Activated gamma-delta T cell treated with anti-CD3 and anti-CD28 coated beads, Interleukin-2, amount 50 U/mL, for 16 hours (primary cell): ENCODE data around the gene UBAC2.

Experiments used
- DNase-seq: peaks from one replicate; pipeline ENCODE4 v3.0.0-alpha.2; 2020; ENCODE audit warnings: low read depth

UBAC2 gene

GRCh38 chr13:99418103-99418842, 217.6 kb downstream of the UBAC2 start:
- DNase-seq: no peak

DNA sequence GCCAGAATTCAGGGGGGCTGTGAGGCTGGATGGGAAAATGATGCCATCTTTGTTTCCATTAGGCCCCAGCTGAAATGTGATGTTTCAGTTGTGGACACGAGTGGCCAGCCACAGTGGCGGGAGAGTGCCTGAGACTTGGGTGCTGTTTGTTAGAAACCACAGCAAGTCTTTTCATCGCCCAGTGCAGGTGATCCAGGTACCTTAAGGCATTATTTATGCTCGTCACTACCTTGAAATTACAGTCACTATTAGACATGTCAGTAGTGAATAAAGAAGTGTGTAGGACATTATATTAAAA, 218.1 kb downstream of the UBAC2 start:
- DNase-seq: no peak

DNA sequence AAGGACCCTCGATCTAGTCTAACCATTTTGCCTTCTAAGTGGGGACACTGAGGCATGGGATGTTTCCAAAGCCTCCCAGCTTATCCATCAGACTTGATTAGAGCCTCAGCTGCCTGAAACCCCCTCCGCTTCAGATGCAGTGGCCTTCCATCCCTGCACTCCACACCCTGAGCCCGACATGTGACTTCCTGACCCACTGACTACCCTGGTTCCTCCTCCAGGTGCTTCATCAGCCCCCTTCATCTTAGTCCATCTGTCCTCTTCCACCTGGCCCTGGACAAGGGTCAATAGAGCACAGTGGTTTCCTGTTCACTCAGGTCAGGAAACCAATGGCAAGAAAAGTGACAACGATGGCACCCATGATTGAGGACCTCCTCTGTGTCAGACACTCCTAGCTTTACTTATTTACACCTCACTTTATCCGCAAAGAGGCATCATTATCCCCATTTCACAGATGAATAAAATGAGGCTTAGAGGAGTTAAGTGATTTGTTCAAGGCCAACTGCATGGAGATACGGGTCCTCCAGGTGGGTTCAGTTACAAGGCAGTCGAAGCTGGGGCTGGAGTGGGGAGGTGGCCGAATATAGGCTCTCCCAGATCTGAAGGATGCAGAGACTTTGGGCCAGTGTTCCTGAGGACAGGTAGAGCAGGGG, 219.1 kb downstream of the UBAC2 start:
- no peak for DNase-seq

- DNase-seq: no peak
Observed at GRCh38 chr13:99421271-99421670, 220.6 kb downstream of the UBAC2 start.

DNA sequence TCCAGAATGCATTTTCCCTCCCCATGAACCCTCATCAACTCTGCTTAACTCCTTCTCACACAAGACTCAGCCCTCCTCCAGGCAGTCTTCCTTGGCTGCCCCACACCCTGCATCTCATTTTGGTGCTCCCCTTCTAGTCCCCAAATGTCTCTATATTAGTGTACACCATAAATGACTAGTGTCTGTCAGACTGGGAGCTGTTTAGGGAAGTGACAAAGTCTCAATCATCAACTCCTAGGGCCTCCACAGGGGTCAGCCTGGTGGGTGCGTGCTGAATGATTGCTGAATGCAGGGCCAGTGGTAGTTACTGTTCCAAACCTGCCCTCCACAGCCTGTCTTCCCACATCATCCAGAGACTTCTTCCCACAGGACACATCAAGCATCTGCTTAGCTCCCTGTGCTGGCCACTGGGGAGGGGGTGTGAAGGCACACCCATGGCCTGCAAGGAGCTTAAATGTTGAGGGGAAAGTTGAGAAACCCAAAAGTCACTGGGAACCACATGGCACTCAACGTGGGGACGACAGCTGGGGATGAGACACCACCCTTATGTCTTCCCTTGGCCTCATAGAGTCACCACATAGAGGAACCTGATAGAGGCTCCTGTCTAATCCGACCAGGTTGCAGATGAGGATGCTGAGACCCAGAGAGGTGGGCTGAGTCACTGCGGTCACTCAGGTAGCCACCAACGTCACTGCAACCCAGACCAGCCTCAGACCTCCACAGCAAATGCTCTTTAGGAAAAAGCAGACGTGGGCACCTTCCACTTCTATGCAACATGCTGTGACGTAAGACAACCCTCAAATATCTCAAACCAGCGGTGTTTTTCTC, 221.3 kb downstream of the UBAC2 start:
- DNase-seq: no peak

DNA sequence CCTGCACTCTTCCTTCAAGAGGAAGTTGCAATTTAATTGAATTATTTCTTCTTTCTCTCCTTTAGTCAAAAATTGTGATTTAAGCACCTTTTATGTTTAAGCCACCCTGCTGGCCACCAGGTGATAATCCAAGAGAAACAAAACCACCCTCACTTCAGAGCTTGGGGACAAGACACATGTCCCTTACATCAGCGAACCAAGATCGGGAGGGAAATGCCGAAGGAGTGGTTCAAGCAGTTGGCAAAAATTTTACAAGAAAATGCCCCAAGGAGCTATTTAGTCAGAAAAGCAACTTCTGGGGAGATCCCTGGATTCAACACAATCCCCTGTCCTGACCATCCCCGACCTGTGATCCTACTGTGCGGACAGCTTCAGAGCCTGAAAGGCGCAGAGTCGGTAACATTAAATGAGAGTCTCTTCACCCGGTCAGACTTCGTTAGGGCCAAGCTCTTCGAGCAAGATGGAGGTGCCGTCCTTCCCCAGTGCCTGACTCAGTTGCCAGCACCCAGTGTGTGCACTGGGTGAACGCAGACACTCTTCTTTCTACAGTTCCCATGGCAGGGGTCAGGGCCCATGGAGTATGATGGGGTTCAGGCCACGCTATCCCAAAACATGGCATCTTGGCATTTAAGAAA, 222.0 kb downstream of the UBAC2 start:
- no peak for DNase-seq

DNA sequence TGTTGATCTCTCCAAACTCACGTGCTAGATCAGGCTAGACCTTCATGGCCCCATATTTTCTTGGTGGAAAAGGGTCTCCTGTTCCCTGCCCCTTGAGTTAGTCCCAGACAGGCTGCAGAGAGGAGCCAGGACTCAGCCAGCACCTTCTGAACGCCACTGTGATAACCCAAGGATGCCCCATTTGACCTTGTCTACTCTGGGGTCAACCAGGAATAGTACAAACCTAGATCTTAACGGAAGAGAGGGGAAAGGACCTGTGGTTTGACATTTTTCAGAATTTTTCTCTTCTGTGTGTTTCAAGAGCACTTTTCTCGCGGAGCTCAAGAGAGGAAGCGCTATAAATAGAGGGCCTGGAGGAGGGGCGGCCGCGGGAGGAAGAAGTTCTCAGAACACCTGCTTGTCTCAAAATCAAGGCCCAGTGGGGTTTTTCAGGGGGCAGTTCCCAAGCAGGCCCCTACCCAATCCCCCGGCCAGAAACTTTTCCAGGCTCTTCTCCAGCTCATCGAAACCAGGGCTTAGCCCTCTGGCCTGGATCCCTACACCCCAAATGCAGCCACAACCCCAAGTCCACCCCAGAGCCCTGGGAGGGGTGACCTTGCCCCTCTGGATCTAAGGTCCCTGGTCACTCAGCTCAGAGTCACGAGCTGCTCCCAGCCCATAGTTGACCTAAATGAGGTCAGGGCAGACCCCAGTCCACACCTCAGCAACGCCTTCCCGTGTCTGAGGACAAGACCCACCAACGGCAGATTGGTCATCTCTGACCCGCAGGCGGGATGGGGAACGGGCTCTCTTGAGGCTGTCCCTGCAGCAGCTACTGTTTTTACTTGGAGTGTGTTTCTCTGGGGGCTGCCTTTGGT, 225.1 kb downstream of the UBAC2 start:
- no peak for DNase-seq

DNA sequence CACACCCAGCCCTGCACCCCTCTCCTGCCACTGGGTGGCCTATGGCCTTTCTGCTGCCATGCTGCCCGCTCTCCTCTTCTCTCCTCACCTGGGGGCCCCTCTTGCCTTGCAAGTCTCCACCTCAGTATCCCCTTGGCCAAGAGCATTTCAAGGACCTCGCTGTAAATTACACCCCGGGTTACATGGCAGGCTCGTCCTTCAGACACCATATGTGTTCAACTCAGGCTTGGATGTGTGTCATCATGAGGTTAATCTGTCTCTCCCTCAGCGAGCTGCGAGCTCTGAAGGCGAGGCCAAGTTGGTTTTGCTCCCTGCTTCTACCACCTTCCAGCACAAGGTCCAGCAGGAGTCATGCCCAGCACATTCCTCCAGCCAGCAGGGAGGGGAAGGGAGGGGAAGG, 225.8 kb downstream of the UBAC2 start:
- DNase-seq: no peak

- DNase-seq: no peak
Observed at GRCh38 chr13:99429670-99430069, 229.0 kb downstream of the UBAC2 start.

DNA sequence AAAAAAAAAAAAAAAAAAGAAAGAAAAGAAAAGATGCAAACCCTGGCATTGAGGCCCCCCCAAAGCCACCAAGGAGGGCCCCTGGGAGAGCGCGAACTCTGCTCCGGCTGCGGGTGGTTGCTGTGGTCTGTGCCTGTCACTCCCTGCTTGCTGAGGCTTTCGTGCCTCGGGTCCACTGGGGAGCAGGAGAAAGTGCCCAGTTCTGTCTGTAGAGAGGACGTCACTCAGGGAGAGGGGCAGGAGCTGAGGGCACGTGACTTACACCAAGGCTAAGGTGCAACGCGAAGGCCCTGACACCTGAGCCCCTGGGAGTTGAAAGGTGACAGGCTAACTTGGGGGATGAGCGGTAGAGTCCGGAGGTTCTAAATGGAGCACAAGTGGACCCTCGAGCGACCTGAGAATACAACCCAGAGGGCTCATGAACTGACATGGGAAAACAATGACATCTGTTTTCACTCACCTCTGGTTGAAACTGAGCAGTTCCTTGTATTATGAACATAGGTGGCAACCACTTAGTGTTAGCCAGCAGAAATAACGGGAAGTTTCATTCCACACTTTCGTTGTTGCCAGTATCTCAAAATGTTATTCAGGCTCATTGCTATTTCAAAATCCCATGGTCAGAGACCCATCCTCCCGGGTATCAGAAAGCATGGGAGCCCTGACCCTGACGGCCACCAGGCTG, 231.4 kb downstream of the UBAC2 start:
- no peak for DNase-seq

DNA sequence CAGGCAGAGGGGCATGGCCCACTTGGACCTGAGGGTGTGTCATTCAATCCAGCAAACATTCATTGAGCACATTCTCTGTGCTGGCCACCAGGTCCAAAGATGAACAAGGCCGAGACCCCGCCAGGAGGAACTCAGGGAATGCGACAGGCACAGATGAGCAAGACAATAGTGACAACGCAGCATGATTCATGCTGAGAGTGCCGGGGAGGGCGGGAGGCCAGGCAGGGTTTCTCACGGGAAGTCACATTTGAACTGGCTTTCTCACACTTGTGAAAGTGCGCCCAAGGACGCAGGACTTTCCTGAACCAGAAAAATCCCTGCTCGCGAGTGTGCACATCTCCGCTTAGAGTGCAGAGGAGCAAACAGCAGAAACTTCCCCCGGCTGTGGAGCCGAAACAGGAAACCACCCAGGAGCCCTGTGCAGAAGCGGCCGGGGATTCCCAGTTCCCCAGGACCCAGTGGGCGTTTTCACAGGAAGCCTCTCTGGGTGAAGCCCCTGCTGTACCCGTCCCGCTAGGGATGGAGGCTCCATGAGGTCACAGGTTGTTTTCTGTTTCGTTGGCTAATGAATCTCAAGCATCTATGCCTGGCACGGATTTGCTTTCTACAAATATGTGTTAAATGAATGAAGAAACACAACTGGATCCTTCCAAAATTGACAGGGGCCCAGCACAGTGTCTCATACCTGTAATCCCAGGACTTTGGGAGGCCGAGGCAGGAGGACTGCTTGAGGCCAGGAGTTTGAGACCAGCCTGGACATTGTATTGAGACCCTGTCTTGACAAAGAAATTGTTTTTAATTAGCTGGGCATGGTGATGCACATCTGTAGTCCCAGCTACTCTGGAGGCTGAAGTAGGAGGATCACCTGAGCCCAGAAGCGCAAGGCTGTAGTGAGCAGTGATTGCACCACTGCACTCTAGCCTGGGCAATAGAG, 232.2 kb downstream of the UBAC2 start:
- peak; percentile 74 for DNase-seq

GRCh38 chr13:99433543-99434075, 233.0 kb downstream of the UBAC2 start:
- DNase-seq: no peak

GRCh38 chr13:99434258-99434788, 233.7 kb downstream of the UBAC2 start:
- peak; percentile 66 for DNase-seq

DNA sequence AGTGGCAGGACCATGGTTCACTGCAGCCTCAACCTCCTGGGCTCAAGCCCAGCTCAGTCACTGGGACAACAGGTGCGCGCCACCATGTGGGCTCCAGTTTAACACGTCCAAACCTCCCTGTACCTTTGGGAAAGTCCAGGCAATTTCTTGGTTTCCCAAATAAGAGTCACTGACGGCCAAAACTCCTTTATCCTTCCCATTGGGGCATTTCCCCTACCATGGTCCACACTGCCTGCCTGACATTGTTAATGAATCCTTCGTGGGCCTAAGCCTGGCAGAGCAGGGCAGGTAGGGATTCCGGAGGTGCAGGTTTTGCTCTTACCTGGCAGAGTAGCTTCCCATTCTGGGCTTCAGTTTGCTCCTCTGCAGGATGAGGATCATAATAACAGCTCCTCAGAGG, 234.5 kb downstream of the UBAC2 start:
- no peak for DNase-seq

DNA sequence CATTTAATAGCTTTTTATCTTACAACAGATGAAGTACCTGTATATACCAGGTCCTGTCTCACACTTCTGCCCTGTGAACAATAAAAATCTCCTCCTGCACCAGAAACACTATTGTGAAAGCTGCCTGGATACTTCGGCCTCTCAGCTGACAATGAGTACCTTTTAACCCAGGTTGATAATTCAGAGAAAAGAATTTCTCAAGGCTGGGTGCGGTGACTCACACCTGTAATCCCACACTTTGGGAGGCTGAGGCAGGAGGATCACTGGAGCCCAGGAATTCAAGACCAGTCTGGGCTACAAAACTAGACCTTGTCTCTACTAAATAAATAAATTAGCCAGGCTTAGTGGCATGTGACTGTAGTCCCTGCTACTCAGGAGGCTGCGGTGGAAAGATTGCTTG, 235.3 kb downstream of the UBAC2 start:
- no peak for DNase-seq
